GM21717 (cell line): ENCODE results near the gene DET1.

ENCODE experiments used
- ATAC-seq: cut with Tn5 transposase; IDR thresholded peaks from one replicate; pipeline ENCODE4 v1.9.1; 2021; ENCODE audit warnings: mild to moderate bottlenecking, moderate library complexity; ENCODE audit not compliant: unreplicated experiment

DET1 gene

DNA sequence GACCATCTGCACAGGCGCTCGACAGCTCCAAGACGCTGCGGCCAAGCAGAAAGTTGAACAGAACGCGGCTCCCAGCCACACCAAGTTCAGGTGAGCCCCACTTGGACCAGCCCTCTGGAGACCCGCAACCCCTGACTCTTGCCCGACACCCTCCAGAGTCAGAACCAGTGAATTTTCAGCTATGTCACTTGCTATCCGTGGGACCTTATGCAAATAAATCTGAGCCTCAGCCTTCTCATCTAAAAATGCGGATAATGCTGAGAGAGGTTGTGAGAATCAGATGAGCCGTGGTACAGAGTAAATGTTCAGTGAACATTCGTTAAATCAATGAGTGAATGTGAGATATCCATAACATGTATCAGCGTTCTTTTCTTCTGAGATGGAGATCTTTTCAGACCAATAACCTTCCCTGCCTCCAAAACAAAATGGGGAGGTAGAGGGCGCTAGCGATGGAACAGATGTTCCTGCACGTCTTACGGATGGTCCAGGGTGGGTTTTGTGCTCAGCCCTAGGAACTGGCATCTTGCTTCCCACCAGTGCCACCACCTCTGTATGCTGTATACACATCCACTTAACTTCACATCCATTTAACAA, 78.4 kb downstream of the DET1 start:
- no peak for ATAC-seq

DNA sequence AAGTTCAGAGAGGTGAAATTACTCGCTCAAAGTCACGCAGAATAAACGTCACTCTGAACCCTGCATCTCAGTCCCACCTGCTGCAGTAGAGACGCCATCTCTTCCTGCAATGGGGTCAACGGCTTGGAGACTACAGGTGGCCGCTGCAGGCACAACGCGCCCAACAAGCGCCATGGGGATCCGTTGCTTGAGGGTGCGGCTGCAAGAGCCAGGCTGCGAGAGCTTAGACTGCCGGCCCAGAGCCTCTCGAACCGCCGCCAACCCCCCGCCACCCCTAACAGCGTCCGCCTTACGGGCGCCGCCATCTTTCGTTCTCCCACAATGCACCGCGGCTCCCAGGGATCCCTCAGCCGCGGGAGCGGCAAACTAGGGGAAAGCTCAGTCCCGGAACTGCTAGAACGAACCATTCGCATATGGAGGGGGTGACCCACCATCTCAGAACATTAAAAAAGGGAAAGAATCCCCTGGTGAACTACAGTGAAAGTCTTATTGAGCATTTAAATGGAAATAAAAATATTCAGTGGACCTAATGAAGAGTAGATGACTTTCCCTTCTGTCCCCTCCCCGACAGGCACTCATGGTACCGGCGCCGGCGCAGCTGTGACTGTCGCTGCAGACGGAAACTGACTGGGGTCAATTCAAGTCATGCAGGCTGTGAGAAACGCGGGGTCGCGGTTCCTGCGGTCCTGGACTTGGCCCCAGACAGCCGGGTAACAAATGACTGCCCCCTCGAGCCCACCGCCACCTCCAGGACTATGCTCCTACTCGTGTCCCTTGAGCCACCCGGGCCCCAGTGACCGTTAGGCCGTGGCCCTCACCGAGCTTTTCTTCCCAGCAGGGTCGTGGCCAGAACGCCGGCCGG, 79.2 kb downstream of the DET1 start, which contains the start of the genes MRPL46 and MRPS11:
Gene MRPL46 (minus strand): TSS at position 316 of the 862 bp plus-strand sequence. CDS start 11 bp downstream, at position 305.
Gene MRPS11 (plus strand): TSS at position 636 of the 862 bp plus-strand sequence. CDS start 10 bp downstream, at position 646.
- peak; percentile 81 for ATAC-seq

DNA sequence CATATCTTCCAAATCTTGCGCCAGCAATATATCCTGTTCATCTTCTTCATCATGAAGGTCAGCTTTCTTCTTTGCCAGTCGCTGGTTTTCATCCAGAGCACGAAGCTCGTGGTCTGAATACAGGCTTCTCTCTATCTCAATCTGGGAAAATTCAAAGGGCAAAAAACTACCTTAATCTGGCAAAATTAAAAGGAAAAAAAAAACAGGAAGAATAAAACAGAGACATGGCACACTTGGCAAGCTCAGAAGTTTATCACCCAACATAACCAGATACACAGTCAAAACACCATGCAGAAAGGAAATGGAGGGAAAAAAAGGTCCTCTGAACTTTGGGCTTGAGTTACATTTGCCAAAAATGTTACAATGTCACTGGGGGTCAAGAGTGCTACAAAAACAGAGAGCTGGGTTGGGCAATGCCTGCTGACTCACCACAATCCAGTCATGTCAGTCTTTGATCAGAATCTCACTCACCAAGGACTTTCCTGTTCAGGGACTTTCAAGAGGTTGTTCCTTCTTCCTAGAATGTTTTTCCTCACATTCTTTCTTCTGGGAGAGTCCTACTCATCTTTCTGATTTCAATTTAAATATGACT, 80.8 kb downstream of the DET1 start:
- ATAC-seq = no peak

DNA sequence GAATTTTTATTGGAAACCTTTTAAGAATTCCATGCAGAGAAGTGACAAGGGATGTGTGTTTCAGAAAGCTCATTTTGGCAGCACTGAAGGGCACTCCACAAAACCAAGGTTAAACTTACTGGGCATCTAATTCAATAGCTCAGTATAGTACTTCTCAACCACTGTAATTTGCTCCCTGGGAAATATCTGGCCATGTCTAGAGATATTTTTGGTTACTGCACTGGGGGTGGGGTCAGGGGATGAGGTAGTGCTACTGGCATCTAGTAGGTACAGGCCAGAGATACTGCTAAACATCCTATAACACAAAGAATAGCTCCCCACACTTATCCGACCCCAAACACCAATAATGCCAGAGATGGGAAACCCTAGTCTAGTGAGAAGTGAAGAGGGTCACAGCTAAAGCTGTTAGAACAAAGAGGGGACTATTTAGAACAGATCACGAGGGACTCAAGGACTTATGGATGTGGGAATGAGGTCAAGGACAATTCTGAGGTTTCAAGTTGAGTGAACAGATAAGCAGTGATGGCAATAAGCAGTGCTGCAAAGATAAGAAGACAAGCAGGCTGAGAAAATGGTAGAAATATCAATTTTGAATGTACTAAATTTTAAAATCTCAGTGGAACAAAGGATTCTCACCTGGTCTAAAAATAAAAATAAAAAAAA, 82.5 kb downstream of the DET1 start:
- ATAC-seq = no peak
